ENCODE data around the gene MAD1L1. TPM values are rescaled to one million over a fixed set of nuclear protein-coding genes. Genes with fewer than 3 reads are reported as not detected.

The MAD1L1 gene
- total and polyA plus RNA-seq, 2 of the 8 experiments (the other 6 are each of a cell fraction or from before 2014, with no cell fraction given): 40.4 to 44.6 TPM

DNA sequence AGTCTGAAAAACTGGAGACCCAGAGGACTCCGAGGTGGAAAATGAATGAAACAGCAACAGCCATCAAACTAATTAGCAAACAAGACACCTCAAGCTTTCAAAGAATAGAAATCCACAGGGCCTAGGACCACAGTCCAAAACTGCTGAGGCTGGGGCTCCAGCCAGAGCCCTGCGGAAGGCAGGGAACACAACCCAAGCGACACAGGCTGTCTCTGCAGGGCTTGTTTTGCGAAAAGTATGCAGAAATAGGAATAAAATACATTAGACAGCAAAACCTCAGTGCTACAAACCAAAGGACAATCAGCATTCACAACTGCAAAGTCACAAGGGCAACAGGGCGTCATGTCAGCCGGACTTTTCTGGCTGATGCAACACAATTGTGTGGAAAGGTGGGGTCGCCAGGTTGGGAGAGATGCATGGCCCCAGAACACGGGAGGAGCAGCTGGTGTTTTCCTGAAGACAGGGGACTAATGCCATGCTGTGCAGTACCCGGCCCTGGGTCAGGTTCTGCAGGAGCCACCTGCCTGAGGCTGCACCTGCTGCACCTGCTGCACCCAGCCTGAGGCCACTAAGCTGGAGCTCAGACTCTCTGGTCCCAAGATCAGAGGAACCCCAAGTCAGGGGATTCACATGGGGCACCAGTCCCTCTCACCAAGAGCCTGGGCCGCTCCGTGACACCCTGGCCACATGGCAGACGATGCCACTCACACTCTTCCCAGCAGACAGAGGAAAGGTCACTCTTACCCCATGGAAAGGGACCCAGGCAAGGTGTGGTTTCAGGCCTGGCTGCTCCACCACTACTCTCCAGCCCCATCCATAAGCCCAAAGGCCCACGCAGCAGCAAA is 74.2 kb downstream of the MAD1L1 start (continued):
- TF ChIP-seq BCL11A (IDR thresholded peaks at IDR 0.05; ENCODE audit: low read depth in 2 of 2, low read length in 2 of 2): no peak
- no peak for TF ChIP-seq POU5F1 (IDR thresholded peaks at IDR 0.05; ENCODE audit: low read depth, low read length)
